NCI-H446 treated with DMSO at 0.1 percent for 48 hours (cell line): ENCODE measurements around the gene SETD4.
A peak's percentile ranks its signal among the peaks of the same experiment; 100 is the strongest.
"Not testable (repeated sequence)": the region's sequence is repeated elsewhere in the genome, so short reads cannot be mapped to it uniquely, and the experiment has no call there.

ENCODE experiments used
- DNase-seq: peaks from one replicate; lab custom pipeline; 2025; lab: John Stamatoyannopoulos, UW

Gene SETD4

DNA sequence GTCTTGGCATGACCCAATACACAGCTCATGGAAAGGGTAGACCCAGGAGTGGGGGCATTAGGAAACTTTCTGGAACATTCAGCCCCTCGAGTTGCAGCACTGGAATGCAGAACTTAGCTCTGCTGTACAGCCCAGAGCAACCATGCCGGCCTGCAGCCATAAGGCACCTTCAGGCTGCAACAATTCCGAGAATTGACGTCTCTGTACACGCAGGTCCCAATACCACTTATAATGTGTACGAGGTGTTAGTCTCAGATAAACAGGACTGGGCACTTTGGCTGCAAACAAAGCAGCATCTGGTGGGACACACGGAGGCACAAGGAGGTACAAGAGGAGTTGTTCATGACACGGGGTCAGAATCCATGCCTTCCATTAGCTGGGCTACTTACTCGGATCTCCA, 17.4 kb upstream of the SETD4 start:
- no peak for DNase-seq

DNA sequence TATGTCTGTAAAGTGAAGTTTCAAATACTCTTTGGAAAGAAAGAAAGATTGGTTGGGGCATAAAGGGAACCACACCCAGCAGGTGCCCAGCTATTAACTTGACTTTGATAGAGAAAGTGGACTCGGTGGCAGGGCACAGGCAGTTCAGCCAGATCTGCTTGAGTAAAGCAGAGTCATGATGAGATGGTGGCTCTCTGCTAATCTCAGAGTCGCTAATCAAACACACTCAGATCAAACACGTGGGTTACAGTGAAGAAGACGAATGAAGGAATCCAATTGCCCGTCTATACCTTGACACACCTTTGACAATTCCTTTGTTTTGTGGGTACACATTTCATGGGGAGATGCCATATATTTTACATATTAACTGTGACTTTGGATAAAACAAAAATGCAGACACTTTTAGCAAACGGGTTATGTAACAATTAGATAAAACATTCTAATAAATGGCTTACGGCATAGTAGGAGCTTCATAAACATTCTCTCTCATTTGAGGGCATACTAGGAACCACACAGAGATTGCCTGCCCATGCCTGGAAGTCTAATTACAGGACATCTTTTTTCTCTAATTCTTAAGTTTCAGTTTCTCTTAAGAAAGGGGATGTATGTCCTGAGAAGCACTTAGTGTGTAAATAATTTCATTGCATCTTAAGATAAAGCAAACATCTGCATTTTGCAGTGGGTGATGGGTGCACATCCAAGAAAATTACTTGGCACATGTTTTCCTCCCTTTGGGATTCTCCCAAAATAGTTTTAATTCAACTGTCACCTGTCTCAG, 16.7 kb upstream of the SETD4 start:
- DNase-seq: no peak

DNA sequence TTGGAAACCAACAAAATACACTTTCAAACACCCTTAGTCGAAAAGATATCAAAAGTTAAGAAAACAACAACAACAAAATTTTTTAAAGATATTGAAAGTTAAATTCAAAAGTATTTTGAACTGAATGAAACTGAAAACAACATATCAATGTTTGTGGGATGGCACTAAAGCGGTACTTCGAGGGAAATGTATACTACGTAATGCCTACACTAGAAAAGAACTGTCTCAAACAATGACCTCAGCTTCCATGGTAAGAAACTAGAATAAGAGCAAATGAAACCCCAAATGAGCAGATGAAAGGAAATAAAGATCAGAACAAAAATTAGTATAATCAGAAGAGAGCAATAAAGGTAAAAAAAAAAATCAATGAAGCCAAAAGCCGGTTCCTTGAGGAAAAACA, 15.6 kb upstream of the SETD4 start:
- no peak for DNase-seq

DNA sequence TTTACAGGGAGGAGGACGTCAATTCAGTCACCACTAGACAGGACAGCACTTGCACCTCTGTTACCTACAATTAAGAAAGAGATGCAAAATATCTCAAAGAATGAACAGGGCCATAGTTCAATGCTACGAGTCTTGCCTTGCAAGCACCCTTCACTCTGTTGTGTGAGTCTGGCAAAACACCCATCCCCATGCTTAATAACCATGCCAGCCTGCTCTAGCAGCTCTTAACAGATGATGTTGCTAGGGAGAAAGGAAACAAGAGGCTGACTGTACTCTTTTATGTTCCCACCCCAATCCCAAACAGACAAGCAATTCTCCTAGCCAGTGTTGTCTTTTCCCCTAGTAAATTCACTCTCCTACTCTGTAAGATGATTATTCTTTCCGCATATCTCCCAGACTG, 14.8 kb upstream of the SETD4 start:
- DNase-seq: no peak

DNA sequence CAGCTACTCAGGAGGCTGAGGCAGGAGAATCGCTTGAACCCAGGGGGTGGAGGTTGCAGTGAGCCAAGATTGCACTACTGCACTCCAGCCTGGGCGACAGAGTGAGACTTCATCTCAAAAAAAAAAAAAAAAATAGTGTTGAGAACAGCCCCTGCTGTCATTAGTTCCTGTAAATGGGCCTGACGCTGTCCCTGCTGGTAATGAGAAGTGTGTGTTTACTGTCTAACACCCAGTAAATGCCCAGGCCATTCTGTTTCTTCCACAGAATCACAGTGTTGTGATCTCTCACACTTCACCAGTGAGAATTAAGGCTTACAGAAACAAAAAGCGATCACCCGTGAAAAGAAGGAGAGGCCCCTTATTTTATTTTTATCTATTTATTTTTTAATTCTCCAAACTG, 13.6 kb upstream of the SETD4 start:
- not testable (repeated sequence) for DNase-seq

DNA sequence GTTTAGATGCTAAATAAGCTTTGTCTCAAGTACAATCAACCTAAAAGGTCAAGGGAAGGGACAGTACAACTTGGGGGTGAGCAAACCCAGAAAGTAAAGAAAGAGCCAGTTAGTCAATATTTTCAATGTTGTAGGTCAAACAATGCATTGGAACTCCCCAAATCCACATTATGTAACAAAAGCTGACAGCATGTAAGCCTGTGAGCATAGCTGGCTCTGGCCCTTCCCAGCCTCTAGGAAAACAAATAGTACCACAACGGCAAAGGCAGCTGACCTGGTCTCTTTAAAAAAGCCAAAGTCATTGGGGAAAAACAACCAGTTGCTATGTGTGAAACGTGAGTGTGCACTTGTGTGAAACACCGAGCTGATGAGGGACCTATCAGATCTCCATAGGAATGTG, 12.9 kb upstream of the SETD4 start:
- no peak for DNase-seq

DNA sequence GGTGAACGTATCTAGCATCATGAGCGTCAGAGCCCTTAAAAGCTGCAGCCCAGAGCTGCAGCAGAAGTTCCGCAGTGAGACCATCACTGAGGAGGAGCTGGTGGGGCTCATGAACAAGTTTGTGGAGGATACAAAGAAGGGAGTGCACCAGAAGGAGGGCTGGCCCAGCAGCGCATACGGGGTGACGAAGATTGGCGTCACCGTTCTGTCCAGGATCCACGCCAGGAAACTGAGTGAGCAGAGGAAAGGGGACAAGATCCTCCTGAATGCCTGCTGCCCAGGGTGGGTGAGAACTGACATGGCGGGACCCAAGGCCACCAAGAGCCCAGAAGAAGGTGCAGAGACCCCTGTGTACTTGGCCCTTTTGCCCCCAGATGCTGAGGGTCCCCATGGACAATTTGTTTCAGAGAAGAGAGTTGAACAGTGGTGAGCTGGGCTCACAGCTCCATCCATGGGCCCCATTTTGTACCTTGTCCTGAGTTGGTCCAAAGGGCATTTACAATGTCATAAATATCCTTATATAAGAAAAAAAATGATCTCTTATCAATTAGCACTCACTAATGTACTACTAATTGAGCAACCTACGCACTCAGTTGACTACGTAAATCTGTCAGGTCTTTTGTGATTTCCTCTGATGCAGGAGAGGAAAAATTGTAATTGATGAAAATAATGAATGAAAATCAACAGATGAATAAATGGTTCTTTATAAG, 12.3 kb upstream of the SETD4 start:
- DNase-seq: no peak

DNA sequence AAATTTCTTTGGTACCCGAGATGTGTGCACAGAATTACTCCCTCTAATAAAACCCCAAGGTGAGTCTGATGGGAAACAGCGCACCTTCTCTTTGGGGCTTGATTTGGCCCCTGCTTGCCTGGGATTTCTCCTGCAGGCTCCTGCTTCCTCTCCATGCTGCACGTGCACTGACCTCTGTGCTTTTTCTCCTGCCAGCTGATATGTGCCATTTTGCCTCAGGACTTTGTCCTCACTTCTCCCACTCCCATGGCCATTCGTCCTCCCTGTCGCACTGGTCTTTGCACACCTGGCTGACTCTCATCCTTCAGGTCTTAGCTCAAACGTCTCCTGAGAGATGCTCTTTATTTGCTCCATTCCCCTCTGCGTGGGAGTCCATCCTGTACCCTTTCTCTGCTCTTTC, 10.7 kb upstream of the SETD4 start:
- no peak for DNase-seq

DNA sequence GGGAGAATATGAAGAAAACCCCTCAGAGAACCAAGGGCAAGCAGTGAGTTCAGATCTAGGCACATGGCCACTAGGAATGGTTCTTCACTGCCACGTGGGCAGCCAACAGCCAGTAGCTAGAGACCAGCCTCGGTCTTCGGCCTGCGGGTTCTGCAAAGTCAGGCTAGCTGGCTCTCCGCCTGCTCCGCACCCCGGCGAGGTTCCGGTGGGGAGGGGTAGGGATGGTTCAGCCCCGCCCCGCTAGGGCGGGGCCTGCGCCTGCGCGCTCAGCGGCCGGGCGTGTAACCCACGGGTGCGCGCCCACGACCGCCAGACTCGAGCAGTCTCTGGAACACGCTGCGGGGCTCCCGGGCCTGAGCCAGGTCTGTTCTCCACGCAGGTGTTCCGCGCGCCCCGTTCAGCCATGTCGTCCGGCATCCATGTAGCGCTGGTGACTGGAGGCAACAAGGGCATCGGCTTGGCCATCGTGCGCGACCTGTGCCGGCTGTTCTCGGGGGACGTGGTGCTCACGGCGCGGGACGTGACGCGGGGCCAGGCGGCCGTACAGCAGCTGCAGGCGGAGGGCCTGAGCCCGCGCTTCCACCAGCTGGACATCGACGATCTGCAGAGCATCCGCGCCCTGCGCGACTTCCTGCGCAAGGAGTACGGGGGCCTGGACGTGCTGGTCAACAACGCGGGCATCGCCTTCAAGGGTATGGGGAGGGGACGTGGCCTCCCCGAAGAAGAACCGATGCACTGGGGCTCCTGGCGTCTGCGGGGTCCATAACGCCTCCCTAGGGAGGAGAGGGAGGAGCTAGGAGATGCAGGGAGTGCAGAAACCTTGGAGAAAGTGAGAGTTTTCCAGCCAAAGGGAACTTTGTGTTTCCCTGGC, 9.6 kb upstream of the SETD4 start, which contains the start of gene CBR1:
CBR1 (plus strand) TSS at position 312 of the 871 bp plus-strand sequence; CDS start at position 404, 92 bp downstream.
- DNase-seq: peak; percentile 90

DNA sequence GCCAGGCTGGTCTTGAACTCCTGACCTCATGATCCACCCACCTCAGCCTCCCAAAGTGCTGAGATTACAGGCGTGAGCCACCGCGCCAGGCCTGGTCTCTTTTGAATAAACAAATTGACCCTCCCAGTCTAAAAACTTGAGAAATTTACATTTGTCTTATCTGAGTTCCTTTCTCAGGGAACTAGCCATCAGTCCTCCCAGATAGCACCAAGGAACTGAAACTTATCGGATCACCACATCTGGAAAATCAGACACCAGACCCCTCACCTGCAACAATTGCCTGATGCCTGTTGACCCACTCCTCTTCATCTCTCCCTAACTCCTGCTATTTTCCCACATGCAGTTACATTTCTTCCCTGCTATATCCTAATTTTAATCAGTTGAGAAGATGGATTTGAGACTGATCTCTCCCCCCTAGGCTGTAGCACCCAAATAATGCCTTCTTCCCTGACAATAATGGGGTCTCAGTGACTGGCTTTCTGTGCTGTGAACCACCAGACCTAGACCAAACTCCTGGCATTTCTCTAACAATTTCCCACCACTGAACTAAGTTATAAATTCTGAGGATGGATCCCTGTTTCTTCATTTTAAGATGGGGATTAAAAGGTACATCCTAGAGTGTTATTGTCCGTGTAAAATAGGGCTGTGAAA, 8.5 kb upstream of the SETD4 start:
- no peak for DNase-seq

DNA sequence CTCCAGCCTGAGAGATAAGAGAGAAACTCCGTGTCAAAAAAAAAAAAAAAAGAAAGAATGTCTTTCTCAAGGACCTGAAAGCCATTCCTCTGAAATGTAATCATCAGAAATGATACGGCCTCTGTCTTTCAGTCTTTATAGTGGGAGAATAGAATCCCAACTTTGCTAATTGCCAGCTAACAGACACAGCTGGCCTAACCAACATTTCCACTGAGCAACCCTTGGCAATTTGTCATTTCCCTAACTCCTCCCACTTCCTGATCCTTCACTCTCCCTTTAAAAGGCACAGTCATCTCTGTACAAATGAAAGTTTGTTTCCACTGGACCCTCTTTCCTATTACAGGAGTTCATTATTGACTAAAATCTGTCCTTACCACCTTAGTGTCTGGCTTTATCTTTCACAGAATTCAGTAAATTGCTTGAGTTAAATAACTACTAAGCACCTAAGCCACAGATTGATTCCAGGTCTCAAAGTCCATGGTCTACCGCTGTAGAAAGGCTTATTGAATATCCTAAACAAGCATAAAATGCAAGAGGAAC, 5.2 kb upstream of the SETD4 start:
- no peak for DNase-seq

DNA sequence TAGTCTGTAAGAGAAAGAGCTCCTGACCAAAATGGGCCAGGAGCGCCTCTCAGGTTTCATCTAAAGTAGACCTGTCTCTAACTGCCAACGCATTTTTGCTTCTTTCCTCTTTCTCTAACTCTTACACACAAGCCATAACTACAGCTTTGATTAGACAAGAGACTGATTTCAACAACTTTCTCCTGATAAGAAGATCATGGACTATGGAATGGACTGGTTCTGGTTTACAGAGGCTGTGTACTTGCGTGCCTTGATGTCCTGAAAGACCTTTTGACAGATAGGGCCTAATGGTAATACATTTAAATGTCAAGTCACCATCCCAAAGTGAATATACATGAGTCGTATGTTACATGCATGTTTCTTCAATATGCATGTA, 3.7 kb upstream of the SETD4 start:
- DNase-seq: no peak

DNA sequence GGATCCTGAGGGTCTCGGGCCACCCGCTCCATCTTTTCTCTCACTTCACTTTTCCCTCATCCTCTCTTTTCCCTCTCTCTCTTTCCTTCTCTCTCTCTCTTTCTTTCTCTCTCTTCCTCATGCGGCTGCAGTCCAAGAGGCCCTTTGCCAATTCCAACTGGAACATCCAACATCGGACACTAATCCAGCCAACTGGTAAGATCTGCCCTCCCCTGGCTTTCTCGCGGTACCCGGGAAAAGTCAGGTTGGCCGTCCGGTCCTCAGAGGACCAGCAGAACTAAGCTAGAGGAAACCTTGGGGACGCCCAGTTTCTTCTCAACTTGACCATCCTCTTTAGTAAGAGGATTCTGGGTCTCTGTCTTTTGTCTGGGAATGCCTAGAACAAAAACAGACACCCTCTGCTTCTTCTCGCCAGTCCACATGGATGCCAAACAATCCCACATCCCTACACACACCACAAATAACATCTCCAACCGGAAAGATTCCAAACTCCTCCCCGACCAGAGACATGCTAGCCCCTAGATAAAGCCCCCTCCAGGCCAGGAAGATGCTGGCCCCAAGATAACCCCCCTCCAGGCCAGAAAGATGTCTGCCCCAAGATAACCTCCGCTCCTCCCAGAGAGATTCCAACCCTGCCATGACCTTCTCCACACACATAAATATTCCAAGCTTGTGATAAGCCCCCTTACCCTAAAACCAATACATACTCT, 3.2 kb upstream of the SETD4 start:
- DNase-seq: no peak

DNA sequence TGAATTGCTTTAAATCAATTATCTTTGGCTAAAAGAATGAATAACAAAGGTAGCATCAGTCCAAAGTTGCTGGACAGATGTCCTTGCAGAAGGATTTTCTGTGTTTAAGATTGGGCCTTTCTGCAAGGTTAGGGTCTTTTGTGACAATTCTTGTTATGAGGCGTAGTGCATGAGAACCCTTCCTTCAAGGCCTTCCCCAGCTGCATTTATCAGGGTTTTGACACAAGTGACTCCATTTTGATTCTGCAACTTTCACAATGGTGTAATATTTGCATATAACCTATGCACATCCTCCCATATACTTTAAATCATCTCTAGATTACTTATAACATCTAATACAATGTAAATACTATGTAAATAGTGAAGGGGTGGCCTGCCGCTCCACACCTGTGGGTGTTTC, 1.1 kb upstream of the SETD4 start:
- DNase-seq: no peak

DNA sequence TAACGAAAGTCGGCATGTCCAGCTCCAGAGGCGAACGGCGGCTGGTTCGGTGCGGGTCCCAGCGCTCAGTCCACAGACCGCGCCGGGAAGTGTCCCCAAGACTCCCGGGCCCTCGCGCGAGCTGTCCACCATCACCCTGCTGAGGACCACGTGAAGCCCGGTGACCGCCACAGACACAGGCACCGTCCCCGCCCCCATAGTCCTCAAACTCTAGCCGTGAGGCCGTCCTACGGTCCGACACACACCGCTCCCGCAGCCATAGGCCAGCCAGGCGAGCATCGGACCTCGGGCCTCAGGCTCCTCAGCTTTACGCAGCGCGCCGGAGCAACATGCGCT, 535 bp downstream of the SETD4 start:
- no peak for DNase-seq

DNA sequence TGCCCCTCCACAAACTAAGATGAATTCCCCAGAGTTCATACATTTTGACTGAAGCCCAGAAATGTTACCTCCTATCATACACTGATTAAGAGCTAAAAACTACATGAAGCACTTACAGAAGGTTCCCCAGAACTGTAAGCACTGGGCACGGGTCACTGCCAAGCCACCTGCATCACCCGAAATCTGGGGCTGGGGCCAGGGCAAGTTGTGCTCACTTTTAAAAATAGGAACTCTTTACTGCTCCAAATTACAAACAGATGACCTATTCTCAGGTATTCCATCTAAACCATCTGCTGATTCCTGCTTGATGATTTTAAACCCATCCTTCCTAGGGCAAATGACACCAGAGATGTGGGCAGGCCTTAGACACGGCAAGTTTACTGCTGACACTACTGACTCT, 4.8 kb downstream of the SETD4 start:
- DNase-seq: no peak

DNA sequence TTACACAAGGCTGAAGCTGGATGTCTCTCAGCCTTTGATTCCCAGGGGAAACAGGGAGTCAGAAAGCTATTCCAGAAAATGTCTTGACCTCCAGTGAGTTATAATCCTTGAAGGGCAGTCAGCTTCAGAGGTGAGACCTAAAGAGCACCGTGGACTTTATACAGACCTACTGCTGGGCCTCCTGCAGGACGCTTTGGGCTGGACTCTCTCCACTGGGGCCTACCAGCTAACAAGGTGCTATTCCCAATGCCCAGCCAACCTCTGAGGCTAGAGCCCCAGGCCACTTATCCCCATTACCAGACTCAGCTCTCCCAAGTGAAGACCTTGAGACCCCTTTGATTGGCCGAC, 6.6 kb downstream of the SETD4 start:
- DNase-seq: no peak

DNA sequence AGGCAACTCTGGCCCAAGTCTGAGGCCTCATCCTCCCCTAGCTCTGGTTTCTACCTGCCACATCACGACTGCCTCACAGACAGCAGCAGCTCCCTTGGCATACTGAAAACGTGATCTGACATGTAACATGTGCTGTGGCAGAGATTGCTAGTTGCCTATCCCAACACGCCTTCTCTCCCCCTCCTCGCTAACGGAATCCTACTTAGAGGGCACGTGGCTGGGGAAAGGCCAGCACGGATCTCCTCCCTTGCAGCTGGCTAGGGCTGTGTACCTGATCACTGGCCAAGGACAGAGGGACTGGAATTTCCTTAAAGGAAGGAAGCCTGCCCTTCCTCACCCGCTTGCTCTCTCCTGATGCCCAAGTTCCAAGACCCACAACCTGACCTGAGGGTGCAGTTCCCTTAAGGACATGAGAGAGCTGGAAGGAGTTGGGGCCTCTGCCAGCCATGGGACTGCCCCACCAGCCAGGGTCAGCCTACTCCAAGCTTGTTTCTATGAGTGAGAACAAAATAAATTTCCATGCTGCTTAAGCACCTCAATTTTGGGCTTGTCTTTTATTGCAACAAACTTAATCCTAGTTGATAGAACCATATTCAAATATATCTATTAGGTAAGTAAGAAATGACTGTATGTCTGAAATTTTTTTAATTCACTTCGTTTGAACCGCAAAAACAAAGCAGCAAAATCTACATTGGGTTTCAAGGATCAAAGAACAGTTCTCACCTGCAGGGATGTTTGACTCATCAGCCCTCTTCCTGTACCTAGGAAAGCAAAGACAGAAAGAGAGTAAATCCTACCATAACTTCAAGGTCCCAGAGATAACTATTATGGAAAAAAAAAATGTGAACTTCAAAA, 7.2 kb downstream of the SETD4 start:
- no peak for DNase-seq

DNA sequence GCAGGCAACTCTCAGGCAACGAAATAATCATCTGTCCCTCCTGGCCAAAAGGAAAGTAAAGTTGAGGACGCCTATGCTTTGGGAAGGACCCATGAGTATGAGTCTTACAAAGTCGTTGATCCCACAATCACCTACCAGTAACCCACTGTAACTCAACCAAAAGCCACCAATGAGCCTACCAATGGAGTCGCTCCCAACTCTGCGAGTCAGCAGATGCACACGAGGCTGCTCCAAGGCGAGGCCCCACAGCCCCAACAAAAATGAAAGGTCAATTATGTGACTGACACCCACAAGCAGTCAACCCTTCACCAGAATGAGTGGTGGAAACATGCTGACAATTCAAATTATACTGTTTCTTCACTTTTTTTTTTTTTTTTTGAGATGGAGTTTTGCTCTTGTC, 12.0 kb downstream of the SETD4 start:
- no peak for DNase-seq

DNA sequence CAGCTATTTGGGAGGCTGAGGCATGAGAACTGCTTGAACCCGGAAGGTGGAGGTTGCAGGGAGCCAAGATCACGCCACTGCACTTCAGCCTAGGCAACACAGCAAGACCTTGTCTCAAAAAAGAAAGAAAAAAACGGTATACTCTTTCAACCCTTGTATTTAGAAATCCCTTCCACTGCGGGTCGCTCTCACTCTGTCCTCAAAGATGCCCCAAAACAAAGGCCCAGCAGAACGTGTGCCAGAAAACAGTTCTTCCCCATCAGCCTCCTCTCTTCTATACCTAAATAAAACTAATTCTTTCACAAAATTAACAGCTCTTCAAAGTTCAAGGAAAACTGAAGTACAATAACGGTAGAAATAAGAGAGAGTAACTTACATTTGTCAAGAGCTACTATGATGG, 13.2 kb downstream of the SETD4 start:
- no peak for DNase-seq

DNA sequence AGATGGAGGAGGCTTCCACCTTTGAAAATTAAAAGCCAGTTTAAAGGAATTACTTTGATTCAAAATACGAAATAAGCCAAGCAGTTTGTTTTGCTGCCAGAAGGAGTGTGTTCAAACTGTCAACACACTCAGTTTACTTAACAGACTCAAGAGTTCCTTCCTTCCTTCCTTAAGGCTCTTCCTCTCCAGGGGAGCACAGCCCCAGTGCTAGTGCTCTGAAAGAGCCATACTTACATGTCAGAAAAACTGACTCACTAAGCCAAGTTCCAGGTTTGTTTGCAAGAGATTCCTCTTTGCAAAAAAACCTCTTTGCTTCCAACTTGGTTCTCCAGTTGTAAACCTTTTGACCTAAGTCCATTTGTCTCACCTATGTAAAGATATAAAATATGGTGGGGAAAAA, 14.3 kb downstream of the SETD4 start:
- DNase-seq: no peak
